ENCODE data around the gene USP17L17.
"Not testable (repeated sequence)": the region's sequence is repeated elsewhere in the genome, so short reads cannot be mapped to it uniquely, and the experiment has no call there.

USP17L17 gene, protein sequence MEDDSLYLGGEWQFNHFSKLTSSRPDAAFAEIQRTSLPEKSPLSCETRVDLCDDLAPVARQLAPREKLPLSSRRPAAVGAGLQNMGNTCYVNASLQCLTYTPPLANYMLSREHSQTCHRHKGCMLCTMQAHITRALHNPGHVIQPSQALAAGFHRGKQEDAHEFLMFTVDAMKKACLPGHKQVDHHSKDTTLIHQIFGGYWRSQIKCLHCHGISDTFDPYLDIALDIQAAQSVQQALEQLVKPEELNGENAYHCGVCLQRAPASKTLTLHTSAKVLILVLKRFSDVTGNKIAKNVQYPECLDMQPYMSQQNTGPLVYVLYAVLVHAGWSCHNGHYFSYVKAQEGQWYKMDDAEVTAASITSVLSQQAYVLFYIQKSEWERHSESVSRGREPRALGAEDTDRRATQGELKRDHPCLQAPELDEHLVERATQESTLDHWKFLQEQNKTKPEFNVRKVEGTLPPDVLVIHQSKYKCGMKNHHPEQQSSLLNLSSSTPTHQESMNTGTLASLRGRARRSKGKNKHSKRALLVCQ

DNA sequence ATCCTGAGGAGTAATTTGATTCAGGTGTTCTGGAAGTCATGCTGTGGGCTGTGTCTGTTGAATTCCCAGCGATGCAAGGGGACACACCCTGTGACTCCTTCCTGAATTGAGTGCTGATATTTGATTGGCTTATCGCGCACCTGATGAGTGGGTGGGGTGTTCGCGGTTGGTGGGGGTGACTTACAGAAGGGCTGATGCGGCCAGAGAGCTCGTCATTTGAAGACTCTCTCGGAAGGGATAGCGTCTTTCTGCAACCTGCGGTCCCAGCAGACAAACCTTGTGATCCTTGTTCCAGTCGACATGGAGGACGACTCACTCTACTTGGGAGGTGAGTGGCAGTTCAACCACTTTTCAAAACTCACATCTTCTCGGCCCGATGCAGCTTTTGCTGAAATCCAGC, at the start of gene USP17L17:
TSS of gene USP17L17 (plus strand) at position 301 of the 400 bp plus-strand sequence. CDS start at position 301, 0 bp downstream.
- not testable (repeated sequence) for H3K36me3 ChIP-seq (ENCODE audit: control insufficient read depth, insufficient read depth, low read length); H3K27me3 ChIP-seq (ENCODE audit: control insufficient read depth, insufficient read depth, low read length); H3K4me1 ChIP-seq (ENCODE audit: control insufficient read depth, insufficient read depth, low read length); H3K4me3 ChIP-seq (ENCODE audit: low read depth, low read length); H3K9ac ChIP-seq (ENCODE audit: low read depth, low read length); H3K9me3 ChIP-seq (ENCODE audit: control insufficient read depth, insufficient read depth, low read length); H3K27ac ChIP-seq (ENCODE audit: low read depth, low read length)

DNA sequence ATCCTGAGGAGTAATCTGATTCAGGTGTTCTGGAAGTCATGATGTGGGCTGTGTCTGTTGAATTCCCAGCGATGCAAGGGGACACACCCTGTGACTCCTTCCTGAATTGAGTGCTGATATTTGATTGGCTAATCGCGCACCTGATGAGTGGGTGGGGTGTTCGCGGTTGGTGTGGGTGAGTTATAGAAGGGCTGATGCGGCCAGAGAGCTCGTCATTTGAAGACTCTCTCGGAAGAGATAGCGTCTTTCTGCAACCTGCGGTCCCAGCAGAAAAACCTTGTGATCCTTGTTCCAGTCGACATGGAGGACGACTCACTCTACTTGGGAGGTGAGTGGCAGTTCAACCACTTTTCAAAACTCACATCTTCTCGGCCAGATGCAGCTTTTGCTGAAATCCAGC, 33.3 kb upstream of the USP17L17 start, which contains the start of gene USP17L10:
TSS of gene USP17L10 (plus strand) at position 301 of the 400 bp plus-strand sequence. CDS start at position 301, 0 bp downstream.
- H3K4me1 ChIP-seq (ENCODE audit: control insufficient read depth, insufficient read depth, low read length); H3K36me3 ChIP-seq (ENCODE audit: control insufficient read depth, insufficient read depth, low read length): not testable (repeated sequence)

DNA sequence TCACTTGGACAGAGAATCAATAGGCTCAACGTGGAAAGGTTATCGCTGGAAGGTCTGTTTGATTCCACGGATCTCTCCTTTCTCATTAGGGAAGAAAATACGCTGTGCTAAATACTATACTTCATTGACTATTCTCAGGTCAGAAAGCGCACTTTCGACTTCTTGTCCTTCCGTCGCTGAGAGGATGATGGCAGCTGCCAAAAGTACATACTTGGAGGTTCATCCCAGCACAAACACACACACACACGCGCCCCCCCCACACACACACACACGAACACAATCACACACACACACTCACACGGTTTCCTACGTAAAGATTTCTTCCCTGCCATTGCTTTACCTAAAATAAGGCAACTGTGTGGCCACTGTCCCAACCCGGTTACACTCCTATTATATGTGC, 29.0 kb upstream of the USP17L17 start:
- H3K4me1 ChIP-seq (ENCODE audit: control insufficient read depth, insufficient read depth, low read length); H3K9me3 ChIP-seq (ENCODE audit: control insufficient read depth, insufficient read depth, low read length); H3K36me3 ChIP-seq (ENCODE audit: control insufficient read depth, insufficient read depth, low read length); H3K4me3 ChIP-seq (ENCODE audit: low read depth, low read length); H3K27ac ChIP-seq (ENCODE audit: low read depth, low read length); H3K9ac ChIP-seq (ENCODE audit: low read depth, low read length); H3K27me3 ChIP-seq (ENCODE audit: control insufficient read depth, insufficient read depth, low read length): not testable (repeated sequence)

More for the DNA sequence above, 33.3 kb upstream of the USP17L17 start, which contains the start of gene USP17L10:
- H3K9me3 ChIP-seq (ENCODE audit: control insufficient read depth, insufficient read depth, low read length); H3K4me3 ChIP-seq (ENCODE audit: low read depth, low read length); H3K27me3 ChIP-seq (ENCODE audit: control insufficient read depth, insufficient read depth, low read length); H3K9ac ChIP-seq (ENCODE audit: low read depth, low read length); H3K27ac ChIP-seq (ENCODE audit: low read depth, low read length): not testable (repeated sequence)

DNA sequence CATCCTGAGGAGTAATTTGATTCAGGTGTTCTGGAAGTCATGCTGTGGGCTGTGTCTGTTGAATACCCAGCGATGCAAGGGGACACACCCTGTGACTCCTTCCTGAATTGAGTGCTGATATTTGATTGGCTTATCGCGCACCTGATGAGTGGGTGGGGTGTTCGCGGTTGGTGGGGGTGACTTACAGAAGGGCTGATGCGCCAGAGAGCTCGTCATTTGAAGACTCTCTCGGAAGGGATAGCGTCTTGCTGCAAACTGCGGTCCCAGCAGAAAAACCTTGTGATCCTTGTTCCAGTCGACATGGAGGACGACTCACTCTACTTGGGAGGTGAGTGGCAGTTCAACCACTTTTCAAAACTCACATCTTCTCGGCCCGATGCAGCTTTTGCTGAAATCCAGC, 28.6 kb upstream of the USP17L17 start, which contains the start of gene USP17L11:
TSS of gene USP17L11 (plus strand) at position 301 of the 400 bp plus-strand sequence. CDS start at position 301, 0 bp downstream.
- H3K36me3 ChIP-seq (ENCODE audit: control insufficient read depth, insufficient read depth, low read length), result not testable (repeated sequence)

DNA sequence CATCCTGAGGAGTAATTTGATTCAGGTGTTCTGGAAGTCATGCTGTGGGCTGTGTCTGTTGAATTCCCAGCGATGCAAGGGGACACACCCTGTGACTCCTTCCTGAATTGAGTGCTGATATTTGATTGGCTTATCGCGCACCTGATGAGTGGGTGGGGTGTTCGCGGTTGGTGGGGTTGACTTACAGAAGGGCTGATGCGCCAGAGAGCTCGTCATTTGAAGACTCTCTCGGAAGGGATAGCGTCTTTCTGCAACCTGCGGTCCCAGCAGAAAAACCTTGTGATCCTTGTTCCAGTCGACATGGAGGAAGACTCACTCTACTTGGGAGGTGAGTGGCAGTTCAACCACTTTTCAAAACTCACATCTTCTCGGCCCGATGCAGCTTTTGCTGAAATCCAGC, 23.8 kb upstream of the USP17L17 start, which contains the start of gene USP17L12:
TSS of gene USP17L12 (plus strand) at position 301 of the 400 bp plus-strand sequence. CDS start at position 301, 0 bp downstream.
- H3K27me3 ChIP-seq (ENCODE audit: control insufficient read depth, insufficient read depth, low read length); H3K27ac ChIP-seq (ENCODE audit: low read depth, low read length); H3K9me3 ChIP-seq (ENCODE audit: control insufficient read depth, insufficient read depth, low read length); H3K9ac ChIP-seq (ENCODE audit: low read depth, low read length); H3K36me3 ChIP-seq (ENCODE audit: control insufficient read depth, insufficient read depth, low read length); H3K4me1 ChIP-seq (ENCODE audit: control insufficient read depth, insufficient read depth, low read length); H3K4me3 ChIP-seq (ENCODE audit: low read depth, low read length): not testable (repeated sequence)

More for the DNA sequence above, 28.6 kb upstream of the USP17L17 start, which contains the start of gene USP17L11:
- H3K9me3 ChIP-seq (ENCODE audit: control insufficient read depth, insufficient read depth, low read length); H3K27ac ChIP-seq (ENCODE audit: low read depth, low read length); H3K27me3 ChIP-seq (ENCODE audit: control insufficient read depth, insufficient read depth, low read length); H3K4me3 ChIP-seq (ENCODE audit: low read depth, low read length); H3K4me1 ChIP-seq (ENCODE audit: control insufficient read depth, insufficient read depth, low read length); H3K9ac ChIP-seq (ENCODE audit: low read depth, low read length): not testable (repeated sequence)

DNA sequence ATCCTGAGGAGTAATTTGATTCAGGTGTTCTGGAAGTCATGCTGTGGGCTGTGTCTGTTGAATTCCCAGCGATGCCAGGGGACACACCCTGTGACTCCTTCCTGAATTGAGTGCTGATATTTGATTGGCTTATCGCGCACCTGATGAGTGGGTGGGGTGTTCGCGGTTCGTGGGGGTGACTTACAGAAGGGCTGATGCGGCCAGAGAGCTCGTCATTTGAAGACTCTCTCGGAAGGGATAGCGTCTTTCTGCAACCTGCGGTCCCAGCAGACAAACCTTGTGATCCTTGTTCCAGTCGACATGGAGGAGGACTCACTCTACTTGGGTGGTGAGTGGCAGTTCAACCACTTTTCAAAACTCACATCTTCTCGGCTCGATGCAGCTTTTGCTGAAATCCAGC, 19.1 kb upstream of the USP17L17 start, which contains the start of gene USP17L13:
TSS of gene USP17L13 (plus strand) at position 301 of the 400 bp plus-strand sequence. CDS start at position 301, 0 bp downstream.
- H3K27ac ChIP-seq (ENCODE audit: low read depth, low read length); H3K4me1 ChIP-seq (ENCODE audit: control insufficient read depth, insufficient read depth, low read length); H3K27me3 ChIP-seq (ENCODE audit: control insufficient read depth, insufficient read depth, low read length); H3K4me3 ChIP-seq (ENCODE audit: low read depth, low read length); H3K9me3 ChIP-seq (ENCODE audit: control insufficient read depth, insufficient read depth, low read length); H3K36me3 ChIP-seq (ENCODE audit: control insufficient read depth, insufficient read depth, low read length); H3K9ac ChIP-seq (ENCODE audit: low read depth, low read length): not testable (repeated sequence)

DNA sequence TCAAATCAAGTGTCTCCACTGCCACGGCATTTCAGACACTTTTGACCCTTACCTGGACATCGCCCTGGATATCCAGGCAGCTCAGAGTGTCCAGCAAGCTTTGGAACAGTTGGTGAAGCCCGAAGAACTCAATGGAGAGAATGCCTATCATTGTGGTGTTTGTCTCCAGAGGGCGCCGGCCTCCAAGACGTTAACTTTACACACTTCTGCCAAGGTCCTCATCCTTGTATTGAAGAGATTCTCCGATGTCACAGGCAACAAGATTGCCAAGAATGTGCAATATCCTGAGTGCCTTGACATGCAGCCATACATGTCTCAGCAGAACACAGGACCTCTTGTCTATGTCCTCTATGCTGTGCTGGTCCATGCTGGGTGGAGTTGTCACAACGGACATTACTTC, 13.4 kb upstream of the USP17L17 start:
- H3K4me3 ChIP-seq (ENCODE audit: low read depth, low read length); H3K36me3 ChIP-seq (ENCODE audit: control insufficient read depth, insufficient read depth, low read length); H3K27me3 ChIP-seq (ENCODE audit: control insufficient read depth, insufficient read depth, low read length); H3K9ac ChIP-seq (ENCODE audit: low read depth, low read length); H3K9me3 ChIP-seq (ENCODE audit: control insufficient read depth, insufficient read depth, low read length); H3K27ac ChIP-seq (ENCODE audit: low read depth, low read length); H3K4me1 ChIP-seq (ENCODE audit: control insufficient read depth, insufficient read depth, low read length): not testable (repeated sequence)

DNA sequence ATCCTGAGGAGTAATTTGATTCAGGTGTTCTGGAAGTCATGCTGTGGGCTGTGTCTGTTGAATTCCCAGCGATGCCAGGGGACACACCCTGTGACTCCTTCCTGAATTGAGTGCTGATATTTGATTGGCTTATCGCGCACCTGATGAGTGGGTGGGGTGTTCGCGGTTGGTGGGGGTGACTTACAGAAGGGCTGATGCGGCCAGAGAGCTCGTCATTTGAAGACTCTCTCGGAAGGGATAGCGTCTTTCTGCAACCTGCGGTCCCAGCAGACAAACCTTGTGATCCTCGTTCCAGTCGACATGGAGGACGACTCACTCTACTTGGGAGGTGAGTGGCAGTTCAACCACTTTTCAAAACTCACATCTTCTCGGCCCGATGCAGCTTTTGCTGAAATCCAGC, 9.6 kb upstream of the USP17L17 start, which contains the start of gene USP17L15:
TSS of gene USP17L15 (plus strand) at position 301 of the 400 bp plus-strand sequence. CDS start at position 301, 0 bp downstream.
- not testable (repeated sequence) for H3K4me1 ChIP-seq (ENCODE audit: control insufficient read depth, insufficient read depth, low read length); H3K27ac ChIP-seq (ENCODE audit: low read depth, low read length); H3K4me3 ChIP-seq (ENCODE audit: low read depth, low read length); H3K9ac ChIP-seq (ENCODE audit: low read depth, low read length); H3K36me3 ChIP-seq (ENCODE audit: control insufficient read depth, insufficient read depth, low read length); H3K9me3 ChIP-seq (ENCODE audit: control insufficient read depth, insufficient read depth, low read length); H3K27me3 ChIP-seq (ENCODE audit: control insufficient read depth, insufficient read depth, low read length)

DNA sequence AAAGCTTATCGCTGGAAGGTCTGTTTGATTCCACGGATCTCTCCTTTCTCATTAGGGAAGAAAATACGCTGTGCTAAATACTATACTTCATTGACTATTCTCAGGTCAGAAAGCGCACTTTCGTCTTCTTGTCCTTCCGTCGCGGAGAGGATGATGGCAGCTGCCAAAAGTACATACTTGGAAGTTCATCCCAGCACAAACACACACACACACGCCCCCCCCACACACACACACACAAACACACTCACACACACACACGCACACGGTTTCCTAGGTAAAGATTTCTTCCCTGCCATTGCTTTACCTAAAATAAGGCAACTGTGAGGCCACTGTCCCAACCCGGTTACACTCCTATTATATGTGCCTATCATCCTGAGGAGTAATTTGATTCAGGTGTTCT, 5.2 kb upstream of the USP17L17 start:
- not testable (repeated sequence) for H3K27ac ChIP-seq (ENCODE audit: low read depth, low read length); H3K27me3 ChIP-seq (ENCODE audit: control insufficient read depth, insufficient read depth, low read length); H3K9ac ChIP-seq (ENCODE audit: low read depth, low read length); H3K4me1 ChIP-seq (ENCODE audit: control insufficient read depth, insufficient read depth, low read length); H3K36me3 ChIP-seq (ENCODE audit: control insufficient read depth, insufficient read depth, low read length); H3K4me3 ChIP-seq (ENCODE audit: low read depth, low read length); H3K9me3 ChIP-seq (ENCODE audit: control insufficient read depth, insufficient read depth, low read length)

DNA sequence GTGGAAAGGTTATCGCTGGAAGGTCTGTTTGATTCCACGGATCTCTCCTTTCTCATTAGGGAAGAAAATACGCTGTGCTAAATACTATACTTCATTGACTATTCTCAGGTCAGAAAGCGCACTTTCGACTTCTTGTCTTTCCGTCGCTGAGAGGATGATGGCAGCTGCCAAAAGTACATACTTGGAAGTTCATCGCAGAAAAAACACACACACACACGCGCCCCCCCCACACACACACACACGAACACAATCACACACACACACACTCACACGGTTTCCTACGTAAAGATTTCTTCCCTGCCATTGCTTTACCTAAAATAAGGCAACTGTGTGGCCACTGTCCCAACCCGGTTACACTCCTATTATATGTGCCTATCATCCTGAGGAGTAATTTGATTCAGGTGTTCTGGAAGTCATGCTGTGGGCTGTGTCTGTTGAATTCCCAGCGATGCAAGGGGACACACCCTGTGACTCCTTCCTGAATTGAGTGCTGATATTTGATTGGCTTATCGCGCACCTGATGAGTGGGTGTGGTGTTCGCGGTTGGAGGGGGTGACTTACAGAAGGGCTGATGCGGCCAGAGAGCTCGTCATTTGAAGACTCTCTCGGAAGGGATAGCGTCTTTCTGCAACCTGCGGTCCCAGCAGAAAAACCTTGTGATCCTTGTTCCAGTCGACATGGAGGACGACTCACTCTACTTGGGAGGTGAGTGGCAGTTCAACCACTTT, 4.4 kb downstream of the USP17L17 start, which contains the start of gene USP17L18:
TSS of gene USP17L18 (plus strand) at position 678 of the 728 bp plus-strand sequence. CDS start at position 678, 0 bp downstream.
- not testable (repeated sequence) for H3K27me3 ChIP-seq (ENCODE audit: control insufficient read depth, insufficient read depth, low read length); H3K4me3 ChIP-seq (ENCODE audit: low read depth, low read length)

More for the DNA sequence above, 4.4 kb downstream of the USP17L17 start, which contains the start of gene USP17L18:
- H3K36me3 ChIP-seq (ENCODE audit: control insufficient read depth, insufficient read depth, low read length); H3K9ac ChIP-seq (ENCODE audit: low read depth, low read length); H3K9me3 ChIP-seq (ENCODE audit: control insufficient read depth, insufficient read depth, low read length); H3K4me1 ChIP-seq (ENCODE audit: control insufficient read depth, insufficient read depth, low read length); H3K27ac ChIP-seq (ENCODE audit: low read depth, low read length): not testable (repeated sequence)
